Immature natural killer cell (primary cell): ENCODE measurements around the gene COL4A2. TPM values are rescaled to one million over a fixed set of nuclear protein-coding genes. Genes with fewer than 3 reads are reported as not detected.

ENCODE experiments used
- DNase-seq, 3 donors: peaks; one replicate each; pipeline ENCODE4 v3.0.0; 2022; ENCODE audit warnings: mixed read lengths in 1 of 3
- H3K27ac Mint-ChIP-seq, 6 donors: one replicate each; pipeline ENCODE4 v1.8.0; 2020; ENCODE audit warnings: mixed read lengths in 6 of 6, mild to moderate bottlenecking in 5 of 6, inconsistent platforms in 4 of 6, moderate library complexity in 3 of 6
- H3K27me3 Mint-ChIP-seq, 3 donors: one replicate each; pipeline ENCODE4 v1.8.0; 2020 to 2021; ENCODE audit warnings: low read depth in 3 of 3, mild to moderate bottlenecking in 3 of 3, mixed read lengths in 3 of 3, moderate library complexity in 3 of 3, inconsistent platforms in 1 of 3
- H3K36me3 Mint-ChIP-seq, 3 donors: one replicate each; pipeline ENCODE4 v1.8.0; 2020; ENCODE audit warnings: mixed read lengths in 3 of 3, inconsistent platforms in 2 of 3, mild to moderate bottlenecking in 2 of 3
- H3K4me1 Mint-ChIP-seq, 2 donors: one replicate each; pipeline ENCODE4 v1.8.0; 2020; ENCODE audit warnings: inconsistent platforms in 2 of 2, mild to moderate bottlenecking in 2 of 2, mixed read lengths in 2 of 2, moderate library complexity in 1 of 2
- H3K4me3 Mint-ChIP-seq, 5 donors: one replicate each; pipeline ENCODE4 v1.8.0; 2020; ENCODE audit warnings: mild to moderate bottlenecking in 5 of 5, mixed read lengths in 5 of 5, inconsistent platforms in 3 of 5, moderate library complexity in 3 of 5
- H3K9me3 Mint-ChIP-seq, 6 donors: one replicate each; pipeline ENCODE4 v1.8.0; 2020; ENCODE audit warnings: mild to moderate bottlenecking in 6 of 6, mixed read lengths in 6 of 6, inconsistent platforms in 4 of 6, moderate library complexity in 3 of 6
- polyA plus RNA-seq, 3 donors: library from polyadenylated mRNA; unstranded; fragments of 300-500 nt; fragmentation: Illumina TruSeq; gene quantifications; one replicate each; pipeline ENCODE4 v1.2.3, GENCODE V29; 2021

COL4A2 gene
- polyA plus RNA-seq, 3 donors from 2014 or later: not detected

- Mint-ChIP-seq H3K4me1 (no peaks in the 10 kb centered on the region), H3K4me3 (no peak overlapping the region), H3K36me3 (no peaks in the 10 kb centered on the region), H3K27ac (no peak overlapping the region), H3K9me3 (no peaks in the 10 kb centered on the region), H3K27me3 (peaks cover 2 to 7% (median 4%) of the 10 kb centered on the region in 3 donors)
- no peak for DNase-seq
These were observed 46.4 kb downstream of the COL4A2 start for GRCh38 chr13:110353339-110353977.

GRCh38 chr13:110354123-110354627 is 47.1 kb downstream of the COL4A2 start:
- no peak overlapping the region for H3K4me3 Mint-ChIP-seq
- no peak for DNase-seq
- H3K4me1 Mint-ChIP-seq: no peaks in the 10 kb centered on the region
- H3K27me3 Mint-ChIP-seq: peaks cover 2 to 7% (median 4%) of the 10 kb centered on the region in 3 donors
- no peak overlapping the region for H3K27ac Mint-ChIP-seq
- no peaks in the 10 kb centered on the region for H3K9me3 Mint-ChIP-seq
- no peaks in the 10 kb centered on the region for H3K36me3 Mint-ChIP-seq

- H3K4me3 Mint-ChIP-seq: no peak overlapping the region
- DNase-seq: no peak
- no peaks in the 10 kb centered on the region for H3K36me3 Mint-ChIP-seq
- no peaks in the 10 kb centered on the region for H3K9me3 Mint-ChIP-seq
- no peaks in the 10 kb centered on the region for H3K4me1 Mint-ChIP-seq
- H3K27me3 Mint-ChIP-seq: peaks cover 2 to 7% (median 4%) of the 10 kb centered on the region in 3 donors
- no peak overlapping the region for H3K27ac Mint-ChIP-seq
These were observed 47.8 kb downstream of the COL4A2 start for GRCh38 chr13:110354715-110355473.

DNA sequence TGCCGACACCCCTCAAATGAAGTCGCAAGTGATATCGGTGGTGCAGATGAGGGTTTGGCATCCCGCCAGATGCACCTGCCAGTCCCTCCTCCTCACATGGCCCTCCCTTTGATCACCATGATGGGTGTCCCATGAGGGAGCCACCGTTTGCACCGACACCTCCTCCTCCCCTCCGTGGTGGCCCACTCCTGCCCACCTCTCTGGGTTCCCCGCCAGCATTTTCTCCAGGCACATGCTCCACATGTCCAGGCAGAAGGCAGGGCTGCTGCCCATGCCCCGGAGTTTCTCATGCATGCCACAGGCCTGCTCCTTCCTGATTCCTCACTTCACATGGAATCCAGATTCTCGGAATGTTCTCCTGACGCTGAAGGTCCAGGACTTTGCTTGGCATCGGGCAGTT is 49.3 kb downstream of the COL4A2 start:
- H3K4me3 Mint-ChIP-seq: no peak overlapping the region

DNA sequence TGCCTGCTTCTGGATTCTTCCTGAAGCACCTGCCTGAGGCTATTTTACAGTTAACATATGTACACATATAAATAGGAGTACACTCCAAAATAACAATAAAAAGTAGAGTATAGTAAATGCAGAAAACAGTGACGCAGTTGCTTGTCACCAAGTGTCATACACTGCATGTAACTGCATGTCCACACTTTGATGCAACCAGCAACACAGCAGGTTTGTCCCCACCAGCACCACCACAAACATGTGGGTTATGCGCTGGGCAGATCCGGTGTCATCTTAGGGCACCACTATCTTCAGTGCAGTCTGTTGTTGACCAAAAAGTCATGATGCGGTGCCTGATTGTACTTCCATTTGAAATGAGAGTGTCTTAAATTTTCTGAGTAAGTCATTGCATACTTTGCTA is 51.3 kb downstream of the COL4A2 start:
- H3K27ac Mint-ChIP-seq: no peak overlapping the region
- H3K4me1 Mint-ChIP-seq: no peaks in the 10 kb centered on the region
- H3K4me3 Mint-ChIP-seq: no peak overlapping the region
- no peaks in the 10 kb centered on the region for H3K36me3 Mint-ChIP-seq
- peaks cover 2 to 3% (median 3%) of the 10 kb centered on the region in 3 donors for H3K27me3 Mint-ChIP-seq
- H3K9me3 Mint-ChIP-seq: no peaks in the 10 kb centered on the region
- no peak for DNase-seq

More for the DNA sequence above, 49.3 kb downstream of the COL4A2 start:
- no peaks in the 10 kb centered on the region for H3K36me3 Mint-ChIP-seq
- no peak overlapping the region for H3K27ac Mint-ChIP-seq
- H3K4me1 Mint-ChIP-seq: no peaks in the 10 kb centered on the region
- no peak for DNase-seq
- H3K27me3 Mint-ChIP-seq: peaks cover 2 to 5% (median 4%) of the 10 kb centered on the region in 3 donors
- H3K9me3 Mint-ChIP-seq: no peaks in the 10 kb centered on the region

GRCh38 chr13:110359840-110360301 is 52.8 kb downstream of the COL4A2 start:
- H3K4me1 Mint-ChIP-seq: no peaks in the 10 kb centered on the region
- no peaks in the 10 kb centered on the region for H3K9me3 Mint-ChIP-seq
- no peak overlapping the region for H3K4me3 Mint-ChIP-seq
- DNase-seq: no peak
- H3K27ac Mint-ChIP-seq: no peak overlapping the region
- no peaks in the 10 kb centered on the region for H3K36me3 Mint-ChIP-seq
- peaks cover 0 to 3% (median 2%) of the 10 kb centered on the region in 3 donors for H3K27me3 Mint-ChIP-seq

DNA sequence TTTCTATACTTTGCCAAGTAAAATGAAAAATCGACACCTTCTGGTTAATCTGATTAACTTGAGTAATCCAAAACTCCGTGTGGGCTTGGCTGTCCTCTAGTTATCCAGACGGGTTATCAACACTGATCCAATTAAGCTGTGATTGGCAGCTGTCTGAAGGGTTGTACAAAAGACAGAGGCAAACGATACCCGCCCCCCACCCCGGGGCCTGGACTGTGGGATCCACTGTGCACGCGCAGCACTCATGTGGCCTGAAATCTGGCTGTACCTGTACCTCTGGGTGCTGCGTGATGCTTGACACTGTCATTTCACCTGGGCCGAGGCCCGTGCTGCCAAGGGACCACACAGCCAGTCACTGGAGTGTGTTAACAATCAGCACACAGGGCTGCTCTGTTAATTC is 53.5 kb downstream of the COL4A2 start:
- Mint-ChIP-seq H3K4me3 (no peak overlapping the region), H3K27ac (no peak overlapping the region), H3K27me3 (peaks cover 0 to 3% (median 0%) of the 10 kb centered on the region in 3 donors), H3K9me3 (no peaks in the 10 kb centered on the region), H3K36me3 (no peaks in the 10 kb centered on the region), H3K4me1 (no peaks in the 10 kb centered on the region)
- DNase-seq: no peak

DNA sequence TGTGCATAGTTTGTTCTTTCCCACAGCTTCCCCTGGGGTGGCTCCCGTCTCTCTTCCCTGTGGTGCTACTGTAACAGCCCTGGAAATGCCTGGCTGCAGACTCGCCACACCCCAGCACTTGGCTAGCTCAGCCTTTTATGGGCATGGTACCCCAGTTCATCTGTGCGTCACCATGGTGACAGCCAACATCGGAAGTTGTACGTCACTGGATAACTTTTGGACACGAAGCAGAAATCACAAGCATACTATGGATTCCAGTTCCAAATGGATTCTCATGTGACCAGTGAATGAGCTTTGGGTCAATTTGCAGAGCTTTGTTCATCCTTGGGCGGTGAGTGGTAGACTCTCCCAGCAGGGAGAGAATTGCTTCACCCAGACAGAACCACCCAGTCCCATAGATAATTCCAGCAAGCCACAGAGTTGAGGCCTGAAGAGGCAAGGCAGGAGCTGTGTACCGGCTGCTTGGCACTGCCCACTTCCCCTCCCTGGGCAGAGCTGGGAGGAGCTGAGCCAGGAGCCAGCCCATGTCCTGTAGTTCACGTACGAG is 54.4 kb downstream of the COL4A2 start:
- no peak overlapping the region for H3K27ac Mint-ChIP-seq
- no peaks in the 10 kb centered on the region for H3K9me3 Mint-ChIP-seq
- H3K27me3 Mint-ChIP-seq: peaks cover 0 to 3% (median 0%) of the 10 kb centered on the region in 3 donors

DNA sequence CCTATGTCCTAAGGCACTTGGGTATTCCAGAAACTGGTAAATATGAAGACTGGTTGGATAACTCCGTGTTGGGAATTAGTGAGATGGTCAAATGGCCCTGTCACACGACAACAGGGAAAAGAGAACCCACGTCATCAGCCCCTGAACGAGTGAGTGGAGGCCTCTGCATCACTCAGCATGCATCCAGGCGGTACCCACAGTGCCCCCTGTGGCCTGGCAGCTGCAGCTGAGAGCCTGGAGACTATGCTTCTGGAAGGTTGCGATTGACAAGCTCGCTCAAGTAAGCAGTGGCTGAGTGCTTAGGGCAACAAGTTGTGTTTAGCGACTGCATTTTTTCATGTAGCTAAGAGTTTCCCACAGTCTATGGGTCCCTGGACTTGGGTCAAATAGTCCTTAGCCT is 55.9 kb downstream of the COL4A2 start:
- peaks cover 0 to 3% (median 0%) of the 10 kb centered on the region in 3 donors for H3K27me3 Mint-ChIP-seq
- DNase-seq: no peak
- H3K9me3 Mint-ChIP-seq: no peaks in the 10 kb centered on the region
- no peak overlapping the region for H3K27ac Mint-ChIP-seq
- H3K4me1 Mint-ChIP-seq: no peaks in the 10 kb centered on the region
- H3K4me3 Mint-ChIP-seq: no peak overlapping the region
- no peaks in the 10 kb centered on the region for H3K36me3 Mint-ChIP-seq

More for the DNA sequence above, 54.4 kb downstream of the COL4A2 start:
- no peak for DNase-seq
- no peaks in the 10 kb centered on the region for H3K4me1 Mint-ChIP-seq
- H3K36me3 Mint-ChIP-seq: no peaks in the 10 kb centered on the region
- H3K4me3 Mint-ChIP-seq: no peak overlapping the region

DNA sequence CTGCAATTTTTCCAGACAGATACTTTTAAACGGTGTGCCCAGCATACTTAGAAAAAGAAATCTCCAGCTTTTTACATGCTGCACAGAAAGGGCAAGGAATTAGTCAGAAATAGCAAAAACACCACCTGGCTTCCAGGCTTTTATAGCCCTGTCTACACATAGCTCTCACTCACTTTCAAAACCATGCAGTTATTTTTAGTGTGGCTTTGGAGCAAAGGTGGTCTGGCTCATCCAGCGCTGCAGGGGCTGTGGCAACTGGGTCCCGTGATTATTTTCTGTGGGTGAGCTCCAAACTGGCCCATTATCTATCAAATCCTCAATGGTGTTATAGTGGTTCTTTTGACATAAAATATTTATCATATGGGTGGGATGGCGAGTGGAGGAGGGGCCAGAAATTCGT is 57.0 kb downstream of the COL4A2 start:
- Mint-ChIP-seq H3K4me1 (no peaks in the 10 kb centered on the region), H3K27me3 (peaks cover 0 to 3% (median 0%) of the 10 kb centered on the region in 3 donors), H3K27ac (no peak overlapping the region), H3K36me3 (no peaks in the 10 kb centered on the region), H3K4me3 (no peak overlapping the region), H3K9me3 (no peaks in the 10 kb centered on the region)
- DNase-seq: no peak

GRCh38 chr13:110365876-110366275 is 58.8 kb downstream of the COL4A2 start:
- no peak for DNase-seq
- no peak overlapping the region for H3K27ac Mint-ChIP-seq
- H3K36me3 Mint-ChIP-seq: no peaks in the 10 kb centered on the region
- H3K9me3 Mint-ChIP-seq: no peaks in the 10 kb centered on the region
- peaks cover 0 to 3% (median 3%) of the 10 kb centered on the region in 3 donors for H3K27me3 Mint-ChIP-seq
- H3K4me3 Mint-ChIP-seq: no peak overlapping the region
- no peaks in the 10 kb centered on the region for H3K4me1 Mint-ChIP-seq

GRCh38 chr13:110366733-110367132 is 59.6 kb downstream of the COL4A2 start:
- no peak for DNase-seq
- Mint-ChIP-seq H3K27me3 (peaks cover 2 to 4% (median 3%) of the 10 kb centered on the region in 3 donors), H3K9me3 (no peaks in the 10 kb centered on the region), H3K36me3 (no peaks in the 10 kb centered on the region), H3K27ac (no peak overlapping the region), H3K4me3 (no peak overlapping the region), H3K4me1 (no peaks in the 10 kb centered on the region)

- Mint-ChIP-seq H3K9me3 (no peaks in the 10 kb centered on the region), H3K27ac (no peak overlapping the region), H3K27me3 (peaks cover 3 to 5% (median 4%) of the 10 kb centered on the region in 3 donors), H3K4me3 (no peak overlapping the region), H3K36me3 (no peaks in the 10 kb centered on the region), H3K4me1 (no peaks in the 10 kb centered on the region)
- no peak for DNase-seq
These were observed 60.5 kb downstream of the COL4A2 start for GRCh38 chr13:110367620-110368019.

- H3K9me3 Mint-ChIP-seq: no peaks in the 10 kb centered on the region
- no peaks in the 10 kb centered on the region for H3K36me3 Mint-ChIP-seq
- no peak for DNase-seq
- H3K4me1 Mint-ChIP-seq: no peaks in the 10 kb centered on the region
- no peak overlapping the region for H3K4me3 Mint-ChIP-seq
- H3K27me3 Mint-ChIP-seq: peaks cover 3 to 5% (median 4%) of the 10 kb centered on the region in 3 donors
- no peak overlapping the region for H3K27ac Mint-ChIP-seq
These were observed 61.3 kb downstream of the COL4A2 start for GRCh38 chr13:110368408-110368807.
